Measurements from ENCODE around the gene CITED1. TPM values are rescaled to one million over a fixed set of nuclear protein-coding genes. Genes with fewer than 3 reads are reported as not detected.

The CITED1 gene, protein sequence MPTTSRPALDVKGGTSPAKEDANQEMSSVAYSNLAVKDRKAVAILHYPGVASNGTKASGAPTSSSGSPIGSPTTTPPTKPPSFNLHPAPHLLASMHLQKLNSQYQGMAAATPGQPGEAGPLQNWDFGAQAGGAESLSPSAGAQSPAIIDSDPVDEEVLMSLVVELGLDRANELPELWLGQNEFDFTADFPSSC
- 1 to 10 TPM in 1 of 2 donors, not detected in 1; 3.7 TPM for total RNA-seq

DNA sequence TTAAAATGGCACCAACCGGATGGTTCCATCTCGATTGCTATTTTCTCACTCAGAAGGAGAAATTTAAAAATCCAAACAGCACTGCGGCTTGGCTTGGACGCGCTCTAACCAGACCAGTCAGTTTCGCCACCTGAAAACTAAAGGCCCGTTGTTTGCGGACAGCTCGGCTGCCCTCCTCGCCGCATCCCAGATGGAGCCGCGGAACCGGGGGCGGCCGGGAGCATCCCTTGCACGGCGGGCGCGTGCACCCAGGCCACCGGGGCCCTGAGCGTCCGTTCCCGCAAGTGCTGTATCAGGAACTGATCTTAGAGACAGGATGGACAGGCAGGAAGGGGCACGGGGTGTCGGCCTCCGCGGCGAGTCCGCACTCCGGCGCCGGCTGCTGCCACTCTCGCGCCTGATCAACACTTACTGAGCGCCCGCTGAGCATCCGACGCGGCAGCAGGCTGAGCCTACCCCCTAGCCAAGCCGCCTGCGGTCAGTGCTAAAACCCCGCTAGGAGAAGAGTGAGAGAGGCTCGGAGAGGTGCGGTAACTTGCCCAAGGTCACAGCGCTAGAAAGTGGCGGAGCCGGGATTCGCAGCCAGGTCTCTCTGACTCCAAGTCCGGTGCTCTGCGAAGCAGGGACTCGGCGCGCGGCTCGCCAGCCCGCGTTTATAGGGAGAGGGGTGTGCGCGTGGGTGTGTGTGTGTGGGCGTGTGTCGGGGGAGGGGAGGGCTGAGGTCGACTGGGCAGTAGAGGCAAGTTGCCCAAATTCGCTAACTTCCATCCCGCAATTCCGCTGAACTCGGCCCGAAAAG lies at the start of gene CITED1:
TSS of gene CITED1 (minus strand) at position 629 of the 799 bp plus-strand sequence. CDS start 3,045 bp downstream, outside the sequence.
- Histone ChIP-seq H3K27me3 (replicated peaks; ENCODE audit: insufficient read depth) (no peaks in the 10 kb centered on the region), H3K9me3 (no peaks in the 10 kb centered on the region), H3K27ac (no peak within 1 kb of the TSS), H3K4me3 (peak within 1 kb of the TSS; percentile 74), H3K4me1 (ENCODE audit: control insufficient read depth in 1 of 2, low read depth in 2 of 2) (peaks cover 5 to 35% of the 10 kb centered on the region in 2 donors), H3K36me3 (no peaks in the 10 kb centered on the region)
- no peak for TF ChIP-seq CTCF (IDR thresholded peaks at IDR 0.05)
- ATAC-seq (ENCODE audit: insufficient number of reproducible peaks, low FRiP score, low read depth) (no peak), DNase-seq (ENCODE audit: low spot score) (no peak)

- ATAC-seq (ENCODE audit: insufficient number of reproducible peaks, low FRiP score, low read depth) (no peak), DNase-seq (ENCODE audit: low spot score) (no peak)
- H3K9me3 ChIP-seq, result no peaks in the 10 kb centered on the region
- H3K27me3 ChIP-seq (replicated peaks; ENCODE audit: insufficient read depth), result no peaks in the 10 kb centered on the region
- no peak for TF ChIP-seq CTCF (IDR thresholded peaks at IDR 0.05)
- no peak overlapping the region for H3K4me3 ChIP-seq
- H3K27ac ChIP-seq, result no peak overlapping the region
- no peaks in the 10 kb centered on the region for H3K36me3 ChIP-seq
- H3K4me1 ChIP-seq (ENCODE audit: control insufficient read depth in 1 of 2, low read depth in 2 of 2), result no peaks in the 10 kb centered on the region
These were observed 47.1 kb upstream of the CITED1 start for GRCh38 chrX:72352786-72353185.

DNA sequence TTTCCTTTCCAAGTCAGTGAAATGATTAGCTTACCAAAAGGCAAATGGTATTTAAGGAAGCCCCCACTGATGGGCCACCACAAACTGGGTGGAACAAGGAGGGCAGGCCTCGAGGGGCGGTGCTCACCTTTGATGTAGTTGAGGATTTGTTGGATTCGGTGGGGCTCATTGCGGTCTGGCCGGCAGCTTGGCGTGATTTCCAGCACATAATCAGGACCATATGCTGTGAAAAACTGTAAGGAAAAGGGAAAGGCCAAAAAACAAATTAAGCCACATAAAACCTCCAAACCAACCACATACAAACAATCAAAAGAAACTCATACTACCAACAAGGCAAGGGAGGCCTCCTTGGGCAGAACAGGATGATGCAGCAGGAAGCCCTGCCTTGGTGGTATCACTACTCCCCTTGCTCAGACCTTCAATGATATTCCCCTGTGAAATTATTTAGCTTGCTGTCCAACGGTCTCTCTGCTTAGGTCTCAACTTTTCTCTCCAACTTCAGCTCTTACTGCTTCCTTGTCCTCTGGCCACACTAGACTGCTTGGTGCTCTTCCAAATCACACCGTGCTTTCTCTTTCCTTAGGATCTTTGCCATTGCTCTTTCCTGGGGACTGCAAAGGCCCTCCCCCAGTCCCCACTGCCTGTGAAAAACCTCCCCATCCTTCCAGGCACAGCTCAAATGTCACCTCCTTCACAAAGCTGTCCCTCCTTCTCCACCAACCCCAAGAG lies 46.1 kb upstream of the CITED1 start:
- no peaks in the 10 kb centered on the region for H3K36me3 ChIP-seq
- no peak for TF ChIP-seq CTCF (IDR thresholded peaks at IDR 0.05)
- no peak overlapping the region for H3K27ac ChIP-seq
- H3K4me1 ChIP-seq (ENCODE audit: control insufficient read depth in 1 of 2, low read depth in 2 of 2), result no peaks in the 10 kb centered on the region
- ATAC-seq (ENCODE audit: insufficient number of reproducible peaks, low FRiP score, low read depth) (no peak), DNase-seq (ENCODE audit: low spot score) (no peak)
- no peaks in the 10 kb centered on the region for H3K9me3 ChIP-seq
- H3K4me3 ChIP-seq, result no peak overlapping the region
- H3K27me3 ChIP-seq (replicated peaks; ENCODE audit: insufficient read depth), result no peaks in the 10 kb centered on the region

GRCh38 chrX:72349190-72349589 lies 43.5 kb upstream of the CITED1 start:
- Histone ChIP-seq H3K27me3 (replicated peaks; ENCODE audit: insufficient read depth) (no peaks in the 10 kb centered on the region), H3K27ac (no peak overlapping the region), H3K36me3 (no peaks in the 10 kb centered on the region), H3K9me3 (no peaks in the 10 kb centered on the region), H3K4me3 (no peak overlapping the region), H3K4me1 (ENCODE audit: control insufficient read depth in 1 of 2, low read depth in 2 of 2) (no peaks in the 10 kb centered on the region)
- ATAC-seq (ENCODE audit: insufficient number of reproducible peaks, low FRiP score, low read depth) (no peak), DNase-seq (ENCODE audit: low spot score) (no peak)
- TF ChIP-seq CTCF (IDR thresholded peaks at IDR 0.05), result no peak
